HCT116 (cell line): ENCODE data around the gene HSPB7.

Experiments used
- EGR1 ChIP-seq: IDR thresholded peaks from 2 replicates; pipeline ENCODE4 v1.6.1; 2012; ENCODE audit warnings: low read depth
- EZH2 ChIP-seq: fragments of 200-600 bp; sonication (generic); IDR thresholded peaks from 2 replicates; pipeline ENCODE4 v1.6.1; 2017; ENCODE audit warnings: antibody characterized with exemption, mixed run types
- POLR2A ChIP-seq: IDR thresholded peaks from 2 replicates; pipeline ENCODE4 v1.7.0; 2011; ENCODE audit warnings: borderline replicate concordance; ENCODE audit not compliant: insufficient read depth, insufficient read length; ENCODE audit errors: extremely low read depth
- POLR2AphosphoS5 ChIP-seq: IDR thresholded peaks from 2 replicates; pipeline ENCODE4 v1.6.1; 2011; ENCODE audit warnings: mild to moderate bottlenecking, low read depth, low read length, moderate library complexity
- SIN3A ChIP-seq: IDR thresholded peaks from 2 replicates; pipeline ENCODE4 v1.6.1; 2012; ENCODE audit warnings: low read depth
- SP1 ChIP-seq: IDR thresholded peaks from 2 replicates; pipeline ENCODE4 v1.6.1; 2012; ENCODE audit warnings: low read depth
- YY1 ChIP-seq: IDR thresholded peaks from 2 replicates; pipeline ENCODE4 v1.6.1; 2011; ENCODE audit warnings: low read length, low read depth, moderate library complexity, mild to moderate bottlenecking; ENCODE audit not compliant: insufficient replicate concordance; ENCODE audit errors: extremely low read depth
- ZNF274 ChIP-seq: fragments of 200-500 bp; sonication (Bioruptor generic); IDR thresholded peaks from 2 replicates; pipeline ENCODE4 v1.6.1; 2014; ENCODE audit warnings: mild to moderate bottlenecking, low read depth, low read length, inconsistent platforms
- TF ChIP-seq, protein P1 (sequence below), 3 experiments: fragments of 200-600 bp in 1 of 3; sonication (generic) in 1 of 3; IDR thresholded peaks in 2 of 3; conservative IDR thresholded peaks in 1 of 3; 2 replicates each; pipeline ENCODE4 v1.5.1; 2012 to 2017; ENCODE audit warnings: low read depth in 2 of 3, low read length in 2 of 3, antibody characterized with exemption in 1 of 3, borderline replicate concordance in 1 of 3, control low read depth in 1 of 3, mild to moderate bottlenecking in 1 of 3, mixed read lengths in 1 of 3, mixed run types in 1 of 3, moderate library complexity in 1 of 3; ENCODE audit not compliant: insufficient read depth in 1 of 3
- TF ChIP-seq, protein P2 (sequence below): IDR thresholded peaks from 2 replicates; pipeline ENCODE4 v1.6.1; 2011; ENCODE audit warnings: mild to moderate bottlenecking, low read length, moderate library complexity; ENCODE audit not compliant: insufficient replicate concordance; ENCODE audit errors: extremely low read depth
- TF ChIP-seq, protein P3 (sequence below): IDR thresholded peaks from 2 replicates; pipeline ENCODE4 v1.6.1; 2012; ENCODE audit warnings: low read depth

DNA sequence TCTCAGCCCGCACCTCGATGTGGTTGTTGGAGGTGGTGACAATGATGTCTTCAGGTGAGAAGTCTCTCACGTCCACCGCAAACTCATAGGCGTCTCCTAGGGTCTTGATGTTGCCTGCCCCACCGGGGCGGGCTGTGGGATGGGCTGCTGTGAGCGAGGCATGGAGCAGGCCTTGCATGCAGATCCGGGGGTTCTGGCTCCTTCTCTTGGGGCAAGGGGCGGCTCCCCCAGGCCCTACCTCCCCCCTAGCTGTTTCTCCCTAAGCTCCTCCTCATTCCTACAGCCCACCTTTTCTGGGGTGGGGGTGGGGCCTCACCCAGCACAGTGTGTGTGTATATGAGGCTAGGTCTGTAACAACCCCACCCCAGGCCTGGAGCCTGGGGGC, 775 bp downstream of the HSPB7 start:
- TF ChIP-seq EGR1 (no peak), ZNF274 (no peak), YY1 (no peak), SP1 (no peak), POLR2A (no peak), EZH2 (no peak), SIN3A (no peak), POLR2AphosphoS5 (no peak)
- TF ChIP-seq, protein P1, sequence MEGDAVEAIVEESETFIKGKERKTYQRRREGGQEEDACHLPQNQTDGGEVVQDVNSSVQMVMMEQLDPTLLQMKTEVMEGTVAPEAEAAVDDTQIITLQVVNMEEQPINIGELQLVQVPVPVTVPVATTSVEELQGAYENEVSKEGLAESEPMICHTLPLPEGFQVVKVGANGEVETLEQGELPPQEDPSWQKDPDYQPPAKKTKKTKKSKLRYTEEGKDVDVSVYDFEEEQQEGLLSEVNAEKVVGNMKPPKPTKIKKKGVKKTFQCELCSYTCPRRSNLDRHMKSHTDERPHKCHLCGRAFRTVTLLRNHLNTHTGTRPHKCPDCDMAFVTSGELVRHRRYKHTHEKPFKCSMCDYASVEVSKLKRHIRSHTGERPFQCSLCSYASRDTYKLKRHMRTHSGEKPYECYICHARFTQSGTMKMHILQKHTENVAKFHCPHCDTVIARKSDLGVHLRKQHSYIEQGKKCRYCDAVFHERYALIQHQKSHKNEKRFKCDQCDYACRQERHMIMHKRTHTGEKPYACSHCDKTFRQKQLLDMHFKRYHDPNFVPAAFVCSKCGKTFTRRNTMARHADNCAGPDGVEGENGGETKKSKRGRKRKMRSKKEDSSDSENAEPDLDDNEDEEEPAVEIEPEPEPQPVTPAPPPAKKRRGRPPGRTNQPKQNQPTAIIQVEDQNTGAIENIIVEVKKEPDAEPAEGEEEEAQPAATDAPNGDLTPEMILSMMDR (IDR thresholded peaks at IDR 0.05 in 2 of 3, conservative IDR thresholded peaks at IDR 0.05 in 1 of 3; ENCODE audit: borderline replicate concordance in 1 of 3, insufficient read depth in 1 of 3, low read depth in 2 of 3, low read length in 2 of 3): no peak
- TF ChIP-seq, protein P2, sequence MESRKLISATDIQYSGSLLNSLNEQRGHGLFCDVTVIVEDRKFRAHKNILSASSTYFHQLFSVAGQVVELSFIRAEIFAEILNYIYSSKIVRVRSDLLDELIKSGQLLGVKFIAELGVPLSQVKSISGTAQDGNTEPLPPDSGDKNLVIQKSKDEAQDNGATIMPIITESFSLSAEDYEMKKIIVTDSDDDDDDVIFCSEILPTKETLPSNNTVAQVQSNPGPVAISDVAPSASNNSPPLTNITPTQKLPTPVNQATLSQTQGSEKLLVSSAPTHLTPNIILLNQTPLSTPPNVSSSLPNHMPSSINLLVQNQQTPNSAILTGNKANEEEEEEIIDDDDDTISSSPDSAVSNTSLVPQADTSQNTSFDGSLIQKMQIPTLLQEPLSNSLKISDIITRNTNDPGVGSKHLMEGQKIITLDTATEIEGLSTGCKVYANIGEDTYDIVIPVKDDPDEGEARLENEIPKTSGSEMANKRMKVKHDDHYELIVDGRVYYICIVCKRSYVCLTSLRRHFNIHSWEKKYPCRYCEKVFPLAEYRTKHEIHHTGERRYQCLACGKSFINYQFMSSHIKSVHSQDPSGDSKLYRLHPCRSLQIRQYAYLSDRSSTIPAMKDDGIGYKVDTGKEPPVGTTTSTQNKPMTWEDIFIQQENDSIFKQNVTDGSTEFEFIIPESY: no peak
- TF ChIP-seq, protein P3, sequence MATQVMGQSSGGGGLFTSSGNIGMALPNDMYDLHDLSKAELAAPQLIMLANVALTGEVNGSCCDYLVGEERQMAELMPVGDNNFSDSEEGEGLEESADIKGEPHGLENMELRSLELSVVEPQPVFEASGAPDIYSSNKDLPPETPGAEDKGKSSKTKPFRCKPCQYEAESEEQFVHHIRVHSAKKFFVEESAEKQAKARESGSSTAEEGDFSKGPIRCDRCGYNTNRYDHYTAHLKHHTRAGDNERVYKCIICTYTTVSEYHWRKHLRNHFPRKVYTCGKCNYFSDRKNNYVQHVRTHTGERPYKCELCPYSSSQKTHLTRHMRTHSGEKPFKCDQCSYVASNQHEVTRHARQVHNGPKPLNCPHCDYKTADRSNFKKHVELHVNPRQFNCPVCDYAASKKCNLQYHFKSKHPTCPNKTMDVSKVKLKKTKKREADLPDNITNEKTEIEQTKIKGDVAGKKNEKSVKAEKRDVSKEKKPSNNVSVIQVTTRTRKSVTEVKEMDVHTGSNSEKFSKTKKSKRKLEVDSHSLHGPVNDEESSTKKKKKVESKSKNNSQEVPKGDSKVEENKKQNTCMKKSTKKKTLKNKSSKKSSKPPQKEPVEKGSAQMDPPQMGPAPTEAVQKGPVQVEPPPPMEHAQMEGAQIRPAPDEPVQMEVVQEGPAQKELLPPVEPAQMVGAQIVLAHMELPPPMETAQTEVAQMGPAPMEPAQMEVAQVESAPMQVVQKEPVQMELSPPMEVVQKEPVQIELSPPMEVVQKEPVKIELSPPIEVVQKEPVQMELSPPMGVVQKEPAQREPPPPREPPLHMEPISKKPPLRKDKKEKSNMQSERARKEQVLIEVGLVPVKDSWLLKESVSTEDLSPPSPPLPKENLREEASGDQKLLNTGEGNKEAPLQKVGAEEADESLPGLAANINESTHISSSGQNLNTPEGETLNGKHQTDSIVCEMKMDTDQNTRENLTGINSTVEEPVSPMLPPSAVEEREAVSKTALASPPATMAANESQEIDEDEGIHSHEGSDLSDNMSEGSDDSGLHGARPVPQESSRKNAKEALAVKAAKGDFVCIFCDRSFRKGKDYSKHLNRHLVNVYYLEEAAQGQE: no peak
